Thyroid gland (tissue), 4 donors: ENCODE measurements around the gene VPS26B.

Experiments used
- POLR2A ChIP-seq, 2 donors: fragments of 450-650 bp; IDR thresholded peaks; one replicate each; pipeline ENCODE4 v1.6.1; 2017; ENCODE audit warnings: antibody characterized with exemption in 2 of 2, mild to moderate bottlenecking in 2 of 2, moderate library complexity in 1 of 2
- TF ChIP-seq, protein P1 (sequence below), 6 experiments: fragments of 200-600 bp in 3 of 6; fragments of 450-650 bp in 3 of 6; sonication (generic) in 3 of 6; IDR thresholded peaks; one replicate each; pipeline ENCODE4 v1.5.1; 2016 to 2019; ENCODE audit warnings: antibody characterized with exemption in 6 of 6, mild to moderate bottlenecking in 2 of 6, inconsistent platforms in 1 of 6, moderate library complexity in 1 of 6

- TF ChIP-seq, protein P1, sequence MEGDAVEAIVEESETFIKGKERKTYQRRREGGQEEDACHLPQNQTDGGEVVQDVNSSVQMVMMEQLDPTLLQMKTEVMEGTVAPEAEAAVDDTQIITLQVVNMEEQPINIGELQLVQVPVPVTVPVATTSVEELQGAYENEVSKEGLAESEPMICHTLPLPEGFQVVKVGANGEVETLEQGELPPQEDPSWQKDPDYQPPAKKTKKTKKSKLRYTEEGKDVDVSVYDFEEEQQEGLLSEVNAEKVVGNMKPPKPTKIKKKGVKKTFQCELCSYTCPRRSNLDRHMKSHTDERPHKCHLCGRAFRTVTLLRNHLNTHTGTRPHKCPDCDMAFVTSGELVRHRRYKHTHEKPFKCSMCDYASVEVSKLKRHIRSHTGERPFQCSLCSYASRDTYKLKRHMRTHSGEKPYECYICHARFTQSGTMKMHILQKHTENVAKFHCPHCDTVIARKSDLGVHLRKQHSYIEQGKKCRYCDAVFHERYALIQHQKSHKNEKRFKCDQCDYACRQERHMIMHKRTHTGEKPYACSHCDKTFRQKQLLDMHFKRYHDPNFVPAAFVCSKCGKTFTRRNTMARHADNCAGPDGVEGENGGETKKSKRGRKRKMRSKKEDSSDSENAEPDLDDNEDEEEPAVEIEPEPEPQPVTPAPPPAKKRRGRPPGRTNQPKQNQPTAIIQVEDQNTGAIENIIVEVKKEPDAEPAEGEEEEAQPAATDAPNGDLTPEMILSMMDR (IDR thresholded peaks at IDR 0.05): no peak
- no peak for TF ChIP-seq POLR2A (IDR thresholded peaks at IDR 0.05)
Observed at GRCh38 chr11:134196756-134197155, 27.7 kb upstream of the VPS26B start.
